Adrenal gland (tissue), 5 donors: ENCODE data around the gene PAX5.

Experiments used
- CTCF ChIP-seq, 6 experiments: fragments of 450-650 bp in 4 of 6; fragments of 200-600 bp in 2 of 6; sonication (generic) in 1 of 6; IDR thresholded peaks; 1 replicate in 5 of 6; 2 replicates in 1 of 6; pipeline versions ENCODE4 v1.5.1 to v1.8.0; 2016 to 2021; ENCODE audit warnings: antibody characterized with exemption in 6 of 6, mild to moderate bottlenecking in 2 of 6, moderate library complexity in 1 of 6
- POLR2A ChIP-seq, 2 donors: fragments of 450-650 bp; IDR thresholded peaks; one replicate each; pipeline ENCODE4 v1.6.1; 2017; ENCODE audit warnings: antibody characterized with exemption in 2 of 2, mild to moderate bottlenecking in 2 of 2, moderate library complexity in 1 of 2
- donor health status: DM: no; HTN: no; CAD: no.

GRCh38 chr9:37053684-37054362, 19.8 kb upstream of the PAX5 start:
- TF ChIP-seq CTCF (IDR thresholded peaks at IDR 0.05) (no peak), POLR2A (IDR thresholded peaks at IDR 0.05) (no peak)
